WI38 (cell line): ENCODE results near the gene ABR.
A peak's percentile ranks its signal among the peaks of the same experiment; 100 is the strongest.

ENCODE experiments used
- H3K4me3 ChIP-seq: 2 replicates; pipeline ENCODE4 v1.5.1; 2011; ENCODE audit warnings: low read depth, mild to moderate bottlenecking, control low read depth, low read length
- TF ChIP-seq, protein P1 (sequence below): IDR thresholded peaks from 2 replicates; pipeline ENCODE4 v1.5.1; 2012; ENCODE audit warnings: low read depth, mild to moderate bottlenecking, control low read depth, low read length

ABR gene

DNA sequence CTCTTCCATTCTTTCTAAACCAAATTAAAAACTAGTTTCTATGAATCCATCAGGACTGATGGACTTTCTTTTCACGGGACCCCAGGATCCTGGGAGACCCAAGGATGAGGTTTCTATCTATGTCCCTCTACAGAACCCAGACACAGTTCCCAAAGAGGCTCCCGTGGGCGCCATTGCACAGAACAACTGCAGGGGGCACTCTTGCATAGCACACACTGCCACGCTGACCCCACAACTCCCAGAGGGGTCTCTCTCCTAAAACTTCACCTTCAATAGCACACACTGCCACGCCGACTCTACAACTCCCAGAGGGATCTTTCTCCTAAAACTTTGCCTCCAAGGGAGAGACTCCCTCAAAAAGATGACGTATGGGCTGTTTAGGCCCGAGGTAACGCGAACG lies 9.0 kb downstream of the ABR start:
- TF ChIP-seq, protein P1, sequence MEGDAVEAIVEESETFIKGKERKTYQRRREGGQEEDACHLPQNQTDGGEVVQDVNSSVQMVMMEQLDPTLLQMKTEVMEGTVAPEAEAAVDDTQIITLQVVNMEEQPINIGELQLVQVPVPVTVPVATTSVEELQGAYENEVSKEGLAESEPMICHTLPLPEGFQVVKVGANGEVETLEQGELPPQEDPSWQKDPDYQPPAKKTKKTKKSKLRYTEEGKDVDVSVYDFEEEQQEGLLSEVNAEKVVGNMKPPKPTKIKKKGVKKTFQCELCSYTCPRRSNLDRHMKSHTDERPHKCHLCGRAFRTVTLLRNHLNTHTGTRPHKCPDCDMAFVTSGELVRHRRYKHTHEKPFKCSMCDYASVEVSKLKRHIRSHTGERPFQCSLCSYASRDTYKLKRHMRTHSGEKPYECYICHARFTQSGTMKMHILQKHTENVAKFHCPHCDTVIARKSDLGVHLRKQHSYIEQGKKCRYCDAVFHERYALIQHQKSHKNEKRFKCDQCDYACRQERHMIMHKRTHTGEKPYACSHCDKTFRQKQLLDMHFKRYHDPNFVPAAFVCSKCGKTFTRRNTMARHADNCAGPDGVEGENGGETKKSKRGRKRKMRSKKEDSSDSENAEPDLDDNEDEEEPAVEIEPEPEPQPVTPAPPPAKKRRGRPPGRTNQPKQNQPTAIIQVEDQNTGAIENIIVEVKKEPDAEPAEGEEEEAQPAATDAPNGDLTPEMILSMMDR: 0 out of 2 replicates have a peak, but pooled peaks have one; percentile 10
- no peak overlapping the region for H3K4me3 ChIP-seq

DNA sequence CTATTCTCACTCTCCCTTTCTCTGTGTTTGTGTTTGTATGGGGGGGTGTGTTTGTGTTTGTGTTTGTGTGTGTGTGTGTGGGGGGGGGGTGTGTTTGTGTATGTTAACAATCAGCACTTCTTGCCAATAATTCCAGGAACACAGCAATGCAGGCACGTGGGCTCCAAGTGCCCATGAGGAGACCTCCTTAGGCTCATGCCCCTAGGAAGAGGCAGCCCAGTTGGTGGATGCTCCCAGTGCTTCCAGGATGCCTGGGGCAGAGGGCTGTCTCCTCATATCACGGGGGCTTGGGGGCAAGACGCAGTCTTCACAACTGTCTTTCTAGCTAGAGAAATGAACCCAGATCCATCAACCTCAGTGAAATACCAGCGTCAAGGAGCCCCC lies 9.9 kb downstream of the ABR start:
- TF ChIP-seq, protein P1: no peak
- H3K4me3 ChIP-seq: no peak overlapping the region

DNA sequence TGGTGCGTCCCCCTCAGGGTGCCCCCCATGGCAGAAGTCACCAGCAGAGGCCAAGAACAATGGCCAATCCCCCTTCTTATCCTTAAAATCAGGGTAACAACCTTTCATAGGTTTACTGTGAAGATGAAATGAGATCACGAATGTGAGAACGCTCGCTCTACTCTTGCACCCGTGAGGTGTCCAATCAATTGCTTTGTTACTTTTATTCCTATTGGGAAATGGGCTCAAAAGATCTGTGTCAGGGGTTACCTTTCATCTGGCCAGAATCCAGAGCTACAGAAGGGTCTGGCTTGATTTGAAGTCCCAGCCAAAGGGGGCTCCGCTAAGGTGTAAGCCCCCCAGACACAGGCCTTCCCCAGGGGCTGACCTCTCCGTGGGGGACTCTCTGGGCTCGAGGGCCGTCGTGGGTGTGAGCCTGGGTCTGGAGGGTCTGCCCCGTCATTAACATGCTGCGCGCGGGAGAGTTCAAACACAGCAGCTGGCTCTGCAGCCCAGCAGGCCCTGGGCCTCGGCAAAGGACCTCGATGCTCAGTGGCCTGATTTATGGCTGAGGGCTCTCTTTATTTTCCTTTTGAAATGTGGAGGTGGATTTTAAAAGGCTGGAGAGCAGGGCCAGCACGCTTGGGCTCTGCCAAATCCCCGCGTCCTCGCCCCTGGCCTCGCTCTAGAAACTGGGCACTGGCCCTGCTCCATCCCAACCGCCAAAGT lies 10.4 kb downstream of the ABR start:
- H3K4me3 ChIP-seq: no peak overlapping the region
- TF ChIP-seq, protein P1: no peak

- H3K4me3 ChIP-seq: no peak overlapping the region
- TF ChIP-seq, protein P1: no peak
Measured at GRCh38 chr17:1168533-1169220, 11.1 kb downstream of the ABR start.

GRCh38 chr17:1166276-1166675 lies 13.5 kb downstream of the ABR start:
- TF ChIP-seq, protein P1: no peak
- H3K4me3 ChIP-seq: no peak overlapping the region

DNA sequence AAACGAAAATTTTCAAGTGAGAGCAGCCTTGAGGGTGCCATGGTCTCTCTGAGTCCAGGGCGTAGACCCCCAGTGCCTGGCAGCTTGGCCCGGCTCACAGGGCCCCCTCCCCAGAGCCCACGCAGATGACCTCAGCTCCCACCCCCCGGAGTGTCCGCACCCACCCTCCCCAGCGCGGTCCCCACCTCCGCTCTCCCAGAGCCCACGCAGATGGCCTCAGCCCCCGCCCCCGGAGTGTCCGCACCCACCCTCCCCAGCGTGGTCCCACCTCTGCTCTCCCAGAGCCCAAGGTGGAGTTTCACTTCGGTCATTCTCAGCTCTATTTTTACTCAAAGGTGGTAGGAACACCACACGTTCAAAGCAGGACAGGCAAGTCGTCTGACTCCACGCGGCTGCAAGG lies 13.9 kb downstream of the ABR start:
- TF ChIP-seq, protein P1: no peak
- H3K4me3 ChIP-seq: no peak overlapping the region

DNA sequence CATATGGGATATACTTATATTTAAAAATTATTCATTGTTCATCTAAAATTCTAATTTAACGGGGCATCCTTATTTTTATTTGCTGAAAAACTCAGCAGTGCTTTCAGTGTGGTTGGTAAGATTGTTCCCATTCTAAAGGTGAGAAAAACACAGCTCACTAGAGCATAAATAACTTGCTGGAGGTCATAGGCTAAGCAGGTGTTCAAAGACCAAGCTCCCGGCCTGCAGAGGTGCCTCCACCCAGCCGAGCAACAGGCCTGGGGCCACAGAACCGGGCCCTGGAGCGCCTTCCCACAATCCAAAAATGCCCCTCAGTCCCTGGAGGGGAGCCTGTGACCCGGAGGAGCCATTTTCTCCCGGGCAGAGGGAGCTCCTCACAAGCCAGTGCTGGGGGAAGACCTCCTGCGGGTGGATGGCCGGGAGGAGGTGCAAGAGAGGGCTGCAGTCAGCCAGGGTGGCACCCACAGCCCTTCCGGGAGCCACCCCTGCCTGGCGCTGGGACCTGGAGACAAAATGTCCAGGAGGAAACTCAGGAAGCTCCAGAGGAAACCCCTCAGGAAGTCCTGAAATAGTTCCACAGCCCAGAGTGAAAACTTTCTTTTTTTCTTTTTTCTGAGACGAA lies 14.7 kb downstream of the ABR start:
- TF ChIP-seq, protein P1: no peak
- H3K4me3 ChIP-seq: no peak overlapping the region
